Activated naive CD4-positive, alpha-beta T cell treated with anti-CD3 and anti-CD28 coated beads for 36 hours (primary cell): ENCODE results near the gene PADI3. TPM values are rescaled to one million over a fixed set of nuclear protein-coding genes. Genes with fewer than 3 reads are reported as not detected.

Experiments used
- microRNA-seq: library from miRNA; unstranded; fragments of <30 nt; microRNA quantifications from one replicate; pipeline ENCODE4 v1.2.0, GENCODE V29; 2022; ENCODE audit warnings: borderline microRNAs expressed, borderline replicate concordance
- total RNA-seq, 2 experiments: library from RNA; stranded (reverse); gene quantifications; one replicate each; pipeline ENCODE4 v1.2.3, GENCODE V29; 2021

Gene PADI3
- total RNA-seq, 2 experiments from 2014 or later, result not detected

Small RNA genes within 50 kb of the gene (microRNA-seq; reads per million reads assigned to microRNA genes)
- gene MIR3972, result not detected

Other genes with a start within 250 kb of the PADI3 start
- gene ATP13A2, start 237.2 kb upstream of the PADI3 start, total RNA-seq, result 10 to 100 TPM; 23.6 to 25.0 TPM
- 100 to 1,000 TPM; 177 to 179 TPM for gene SDHB, start 195.1 kb upstream of the PADI3 start, total RNA-seq
- not detected for gene PADI2, start 129.6 kb upstream of the PADI3 start, total RNA-seq
- not detected for gene PADI1, start 44.0 kb upstream of the PADI3 start, total RNA-seq
- 1 to 10 TPM; 1.5 to 1.8 TPM for gene PADI4, start 59.1 kb downstream of the PADI3 start, total RNA-seq
- not detected for gene PADI6, start 123.1 kb downstream of the PADI3 start, total RNA-seq
- gene RCC2, start 190.6 kb downstream of the PADI3 start, total RNA-seq, result 100 to 1,000 TPM; 130 to 132 TPM